HG03520 (cell line): ENCODE results near the gene ZDHHC6.
"Not testable (repeated sequence)": the region's sequence is repeated elsewhere in the genome, so short reads cannot be mapped to it uniquely, and the experiment has no call there.

Experiments used
- ATAC-seq: cut with Tn5 transposase; IDR thresholded peaks from one replicate; pipeline ENCODE4 v1.9.1; 2021; ENCODE audit warnings: mild to moderate bottlenecking, moderate library complexity; ENCODE audit not compliant: unreplicated experiment

The ZDHHC6 gene

GRCh38 chr10:112446855-112447619, at the start of gene ZDHHC6, which contains the start of gene VTI1A:
Gene ZDHHC6 (minus strand): TSS chr10:112446914. CDS start chr10:112445436, 1,478 bp downstream.
Gene VTI1A (plus strand): TSS chr10:112447215. CDS start chr10:112447374, 159 bp downstream.
- peak; percentile 90 for ATAC-seq

- ATAC-seq = no peak
Observed at GRCh38 chr10:112492736-112493135, 46.0 kb upstream of the ZDHHC6 start.

- no peak for ATAC-seq
Observed at GRCh38 chr10:112491144-112491543, 44.4 kb upstream of the ZDHHC6 start.

- no peak for ATAC-seq
Observed at GRCh38 chr10:112490545-112490944, 43.8 kb upstream of the ZDHHC6 start.

- no peak for ATAC-seq
Observed at GRCh38 chr10:112487964-112488363, 41.2 kb upstream of the ZDHHC6 start.

GRCh38 chr10:112484399-112484798, 37.7 kb upstream of the ZDHHC6 start:
- no peak for ATAC-seq

GRCh38 chr10:112481602-112482001, 34.9 kb upstream of the ZDHHC6 start:
- ATAC-seq = no peak

- no peak for ATAC-seq
Observed at GRCh38 chr10:112475575-112476218, 29.0 kb upstream of the ZDHHC6 start.

GRCh38 chr10:112471878-112472487, 25.3 kb upstream of the ZDHHC6 start:
- ATAC-seq = peak; percentile 70

- ATAC-seq = no peak
Observed at GRCh38 chr10:112467541-112468075, 20.9 kb upstream of the ZDHHC6 start.

GRCh38 chr10:112466802-112467201, 20.1 kb upstream of the ZDHHC6 start:
- ATAC-seq = no peak

GRCh38 chr10:112465299-112465883, 18.7 kb upstream of the ZDHHC6 start:
- ATAC-seq = no peak

- not testable (repeated sequence) for ATAC-seq
Observed at GRCh38 chr10:112464074-112464473, 17.4 kb upstream of the ZDHHC6 start.

GRCh38 chr10:112461029-112461887, 14.5 kb upstream of the ZDHHC6 start:
- no peak for ATAC-seq

GRCh38 chr10:112460366-112460765, 13.7 kb upstream of the ZDHHC6 start:
- no peak for ATAC-seq

GRCh38 chr10:112456533-112456932, 9.8 kb upstream of the ZDHHC6 start:
- no peak for ATAC-seq

- ATAC-seq = no peak
Observed at GRCh38 chr10:112454910-112455779, 8.4 kb upstream of the ZDHHC6 start.

GRCh38 chr10:112448888-112449287, 2.2 kb upstream of the ZDHHC6 start:
- no peak for ATAC-seq

- ATAC-seq = no peak
Observed at GRCh38 chr10:112447620-112447928, 860 bp upstream of the ZDHHC6 start.
